ENCODE results near the gene BRI3BP.
"Not testable (repeated sequence)": the region's sequence is repeated elsewhere in the genome, so short reads cannot be mapped to it uniquely, and the experiment has no call there.

The BRI3BP gene

DNA sequence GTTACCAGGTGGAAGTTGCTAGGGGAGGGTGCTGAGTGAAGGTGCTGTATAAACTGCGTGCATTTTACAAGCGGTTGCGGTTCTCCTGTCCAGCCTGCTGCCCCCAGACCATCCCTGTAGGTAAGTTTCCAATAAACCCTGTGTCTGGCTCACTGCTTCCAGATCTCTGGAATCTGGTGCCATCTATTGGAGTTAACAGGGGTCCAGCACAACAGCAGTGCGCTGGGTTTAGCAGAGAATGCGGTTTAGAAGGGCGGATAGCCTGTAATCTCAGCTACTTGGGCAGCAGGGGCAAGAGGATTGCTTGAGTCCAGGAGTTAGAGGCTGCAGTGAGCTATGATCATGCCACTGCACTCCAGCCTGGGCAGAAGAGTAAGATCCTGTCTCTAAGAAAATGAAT, 76.7 kb downstream of the BRI3BP start:
- no peak for DNase-seq

DNA sequence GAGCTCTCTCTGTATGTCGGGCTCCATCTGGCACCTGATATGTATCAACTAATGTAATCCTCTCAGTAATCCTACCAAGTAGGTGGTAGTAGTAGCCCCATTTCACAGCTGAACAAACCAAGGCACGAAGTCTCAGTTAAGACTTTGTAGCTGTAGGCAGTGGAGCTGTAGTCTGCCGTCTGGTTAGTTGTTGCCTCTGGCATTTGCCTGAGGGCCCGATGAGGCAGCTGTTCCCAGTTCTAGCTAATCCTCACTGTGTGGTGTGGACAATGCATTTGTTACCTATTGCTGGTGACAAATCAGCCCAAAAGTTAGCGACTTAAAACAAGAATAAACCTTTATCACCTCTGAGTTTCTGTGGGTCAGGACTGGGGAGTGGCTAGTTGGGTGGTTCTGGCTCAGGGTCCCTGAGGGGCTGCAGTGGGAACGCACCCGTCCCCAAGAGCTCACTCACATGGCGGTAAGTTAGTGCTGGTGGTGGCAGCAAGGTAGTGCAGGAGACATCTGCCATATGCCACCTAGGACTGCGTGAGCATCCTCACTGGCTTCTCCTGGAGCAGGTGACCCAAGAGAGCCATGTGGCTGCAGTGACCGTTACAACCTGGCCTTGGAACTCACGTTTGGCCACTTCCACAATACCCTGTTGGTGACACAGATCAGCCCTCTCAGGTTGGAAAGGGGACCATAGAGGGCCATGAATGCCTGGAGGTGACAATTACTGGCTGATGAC, 77.4 kb downstream of the BRI3BP start:
- DNase-seq: no peak

DNA sequence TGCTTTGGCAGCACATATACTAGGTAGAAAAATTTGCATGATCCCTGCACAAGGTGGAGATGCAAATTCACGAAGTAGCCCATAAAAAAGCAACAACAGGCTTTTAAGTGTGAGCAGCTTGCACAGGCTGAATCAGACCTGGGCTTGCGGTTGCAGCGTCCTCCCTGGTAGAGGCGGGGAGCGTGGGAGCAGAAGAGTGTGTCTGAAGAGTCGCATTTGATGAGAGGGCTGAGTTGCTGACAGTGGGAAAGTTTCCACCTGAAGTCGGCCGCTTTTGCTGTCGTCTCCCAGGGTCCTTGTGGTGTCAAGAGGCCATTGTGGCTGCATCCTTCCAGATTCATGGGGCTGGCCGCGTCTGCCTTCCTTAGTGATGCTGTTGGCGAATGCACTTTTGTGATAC, 78.0 kb downstream of the BRI3BP start:
- DNase-seq: no peak

DNA sequence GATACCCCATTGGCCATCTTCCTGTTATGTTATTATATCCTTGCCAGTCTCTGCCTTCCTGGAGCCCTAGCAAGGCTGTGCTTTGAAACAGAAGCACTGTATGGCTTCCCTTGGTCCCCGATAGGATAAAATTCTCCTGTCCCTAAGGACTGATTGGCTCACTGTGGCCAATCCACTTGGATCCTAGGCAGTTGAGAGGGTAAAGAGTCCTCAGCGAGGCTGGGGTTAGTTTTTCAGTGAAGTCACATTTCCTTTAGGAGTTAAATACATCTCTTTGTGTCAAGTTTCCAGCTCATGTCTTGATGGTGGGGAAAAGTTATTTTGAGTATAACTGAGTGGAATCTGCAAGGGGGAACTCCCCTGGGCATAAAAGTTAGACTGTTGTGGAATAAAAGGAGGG, 79.1 kb downstream of the BRI3BP start:
- DNase-seq: no peak

DNA sequence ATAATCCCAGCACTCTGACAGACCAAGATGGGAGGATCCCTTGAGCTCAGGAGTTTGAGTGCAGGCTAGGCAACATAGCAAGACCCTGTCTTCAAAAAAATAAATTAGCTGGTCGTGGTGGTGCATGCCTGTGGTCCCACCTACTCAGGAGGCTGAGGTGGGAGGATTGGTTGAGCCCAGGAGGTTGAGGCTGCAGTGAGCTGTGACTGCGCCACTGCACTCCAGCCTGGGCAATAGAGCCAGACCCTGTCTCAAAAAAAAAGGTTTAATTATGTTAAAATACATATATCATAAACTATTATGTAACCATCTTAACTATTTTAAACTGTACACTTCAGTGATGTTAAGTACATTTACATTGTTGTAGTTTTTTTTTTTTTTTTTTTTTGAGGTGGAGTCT, 80.8 kb downstream of the BRI3BP start:
- not testable (repeated sequence) for DNase-seq

DNA sequence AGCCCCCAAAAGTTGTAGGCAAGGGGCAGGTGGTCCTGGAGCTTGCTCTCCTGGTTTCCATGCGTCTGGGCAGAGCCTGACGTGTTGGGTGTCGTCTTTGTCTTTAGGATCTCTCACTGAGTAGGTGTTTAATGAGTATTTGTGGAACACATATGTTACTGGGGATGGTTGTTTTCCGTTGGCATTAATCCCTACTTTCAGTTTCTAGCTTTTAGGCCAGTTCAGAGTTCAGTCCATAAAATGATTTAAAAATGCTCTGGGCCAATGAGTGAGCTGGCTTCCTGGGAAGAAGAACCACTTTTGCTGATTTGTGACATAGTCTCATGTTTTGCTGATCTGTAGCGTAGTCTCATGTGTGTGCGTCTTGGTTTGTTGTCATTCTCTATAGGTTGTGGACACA, 82.7 kb downstream of the BRI3BP start:
- no peak for DNase-seq

DNA sequence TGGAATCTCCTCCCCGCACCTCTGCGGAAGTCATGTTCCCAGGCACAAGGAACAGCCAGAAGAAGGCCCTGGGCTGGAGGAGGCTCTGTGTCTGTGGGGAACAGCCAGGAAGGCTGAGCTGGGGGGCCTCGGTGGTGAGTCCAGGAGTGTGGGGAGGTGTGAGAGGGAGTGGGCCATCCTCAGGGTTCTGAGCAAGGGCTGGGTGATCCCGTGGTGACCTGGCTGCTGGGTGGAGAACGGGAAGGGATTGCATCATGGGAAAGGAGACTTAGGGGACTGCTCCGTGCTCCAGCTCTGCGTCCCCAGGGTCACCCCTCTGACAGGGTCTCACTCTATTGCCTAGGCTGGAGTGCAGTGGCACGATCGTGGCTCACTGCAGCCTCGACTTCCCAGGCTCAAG, 85.6 kb downstream of the BRI3BP start:
- DNase-seq: no peak

DNA sequence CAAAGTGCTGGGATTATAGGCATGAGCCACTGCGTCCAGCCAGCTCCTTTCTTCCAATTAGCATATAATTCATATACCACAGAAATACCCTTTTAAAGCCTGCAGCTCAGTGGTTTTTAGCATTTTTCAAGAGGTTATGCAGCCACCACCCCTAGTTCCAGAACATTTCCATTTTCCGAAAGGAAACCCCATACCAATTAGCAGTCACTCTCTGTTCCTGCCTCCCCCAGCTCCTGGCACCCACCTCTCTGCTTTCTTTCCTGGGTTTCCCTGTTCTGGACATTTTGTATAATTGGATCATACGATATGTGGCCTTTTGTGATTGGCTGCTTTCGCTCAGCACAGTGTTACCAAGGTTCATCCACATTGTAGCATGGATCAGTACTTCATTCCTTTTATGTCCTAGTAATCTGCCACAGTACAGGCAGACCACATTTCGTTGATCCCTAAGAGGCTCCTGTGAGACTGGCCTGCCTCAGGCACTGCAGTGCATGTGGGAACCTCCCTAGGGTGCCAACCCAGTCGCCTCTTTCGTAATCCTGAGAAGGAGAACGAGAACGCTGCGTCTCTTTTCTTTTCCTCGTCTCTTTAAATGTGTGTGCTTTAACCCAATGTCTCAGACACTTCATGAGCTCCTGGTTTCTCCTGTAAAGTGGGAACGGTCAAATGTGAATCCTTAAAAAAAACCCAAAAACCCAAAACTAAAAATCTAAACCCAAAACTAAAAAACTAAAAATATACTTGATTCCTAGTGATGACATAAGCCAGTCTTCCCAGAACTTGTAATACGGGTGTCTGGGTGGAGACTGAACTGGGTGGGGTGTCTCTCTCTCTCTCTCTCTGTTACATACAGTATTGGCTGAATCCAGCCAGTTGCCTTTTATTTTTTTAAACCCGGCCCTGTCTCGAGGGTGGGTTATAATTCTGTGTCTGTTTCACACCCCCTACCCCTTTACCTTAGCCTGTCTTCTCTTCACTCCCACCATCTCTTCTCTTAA, 86.5 kb downstream of the BRI3BP start:
- DNase-seq: peak; percentile 70
